ENCODE data around the gene SLC16A7.

DNA sequence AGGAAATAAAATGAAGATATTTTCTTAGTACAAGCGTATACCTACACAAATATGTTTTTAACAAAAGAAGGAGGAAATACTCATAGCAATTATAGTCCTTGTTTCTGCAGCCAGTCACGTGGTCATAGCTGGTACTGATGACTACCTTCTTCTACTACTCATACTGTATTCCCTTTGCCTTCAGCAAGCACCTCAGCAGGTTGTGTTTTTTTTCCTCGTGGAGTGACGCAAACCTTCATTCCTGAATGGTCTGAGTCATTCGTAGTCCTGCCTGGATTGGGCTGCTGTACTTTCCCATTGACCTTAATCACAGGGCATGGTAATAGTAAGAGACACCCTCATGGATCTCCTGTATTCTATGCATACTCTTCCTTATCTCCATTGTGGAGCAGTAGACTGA lies 25.7 kb upstream of the SLC16A7 start:
- TF ChIP-seq MAX (IDR thresholded peaks at IDR 0.05; ENCODE audit: low read depth, low read length) (no peak), POLR2A (IDR thresholded peaks at IDR 0.05; ENCODE audit: extremely low read depth, insufficient read length) (no peak), MYC (IDR thresholded peaks at IDR 0.05; ENCODE audit: low read depth, low read length) (no peak)
- TF ChIP-seq, protein P1, sequence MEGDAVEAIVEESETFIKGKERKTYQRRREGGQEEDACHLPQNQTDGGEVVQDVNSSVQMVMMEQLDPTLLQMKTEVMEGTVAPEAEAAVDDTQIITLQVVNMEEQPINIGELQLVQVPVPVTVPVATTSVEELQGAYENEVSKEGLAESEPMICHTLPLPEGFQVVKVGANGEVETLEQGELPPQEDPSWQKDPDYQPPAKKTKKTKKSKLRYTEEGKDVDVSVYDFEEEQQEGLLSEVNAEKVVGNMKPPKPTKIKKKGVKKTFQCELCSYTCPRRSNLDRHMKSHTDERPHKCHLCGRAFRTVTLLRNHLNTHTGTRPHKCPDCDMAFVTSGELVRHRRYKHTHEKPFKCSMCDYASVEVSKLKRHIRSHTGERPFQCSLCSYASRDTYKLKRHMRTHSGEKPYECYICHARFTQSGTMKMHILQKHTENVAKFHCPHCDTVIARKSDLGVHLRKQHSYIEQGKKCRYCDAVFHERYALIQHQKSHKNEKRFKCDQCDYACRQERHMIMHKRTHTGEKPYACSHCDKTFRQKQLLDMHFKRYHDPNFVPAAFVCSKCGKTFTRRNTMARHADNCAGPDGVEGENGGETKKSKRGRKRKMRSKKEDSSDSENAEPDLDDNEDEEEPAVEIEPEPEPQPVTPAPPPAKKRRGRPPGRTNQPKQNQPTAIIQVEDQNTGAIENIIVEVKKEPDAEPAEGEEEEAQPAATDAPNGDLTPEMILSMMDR (IDR thresholded peaks at IDR 0.05; ENCODE audit: low read depth, low read length) = no peak
